Raji (cell line): ENCODE results near the gene TGIF1.

Source experiments
- POLR2A ChIP-seq: IDR thresholded peaks from 2 replicates; pipeline ENCODE4 v1.6.1; 2011; ENCODE audit warnings: low read depth, low read length, control low read depth; ENCODE audit not compliant: insufficient read depth

TGIF1 gene

DNA sequence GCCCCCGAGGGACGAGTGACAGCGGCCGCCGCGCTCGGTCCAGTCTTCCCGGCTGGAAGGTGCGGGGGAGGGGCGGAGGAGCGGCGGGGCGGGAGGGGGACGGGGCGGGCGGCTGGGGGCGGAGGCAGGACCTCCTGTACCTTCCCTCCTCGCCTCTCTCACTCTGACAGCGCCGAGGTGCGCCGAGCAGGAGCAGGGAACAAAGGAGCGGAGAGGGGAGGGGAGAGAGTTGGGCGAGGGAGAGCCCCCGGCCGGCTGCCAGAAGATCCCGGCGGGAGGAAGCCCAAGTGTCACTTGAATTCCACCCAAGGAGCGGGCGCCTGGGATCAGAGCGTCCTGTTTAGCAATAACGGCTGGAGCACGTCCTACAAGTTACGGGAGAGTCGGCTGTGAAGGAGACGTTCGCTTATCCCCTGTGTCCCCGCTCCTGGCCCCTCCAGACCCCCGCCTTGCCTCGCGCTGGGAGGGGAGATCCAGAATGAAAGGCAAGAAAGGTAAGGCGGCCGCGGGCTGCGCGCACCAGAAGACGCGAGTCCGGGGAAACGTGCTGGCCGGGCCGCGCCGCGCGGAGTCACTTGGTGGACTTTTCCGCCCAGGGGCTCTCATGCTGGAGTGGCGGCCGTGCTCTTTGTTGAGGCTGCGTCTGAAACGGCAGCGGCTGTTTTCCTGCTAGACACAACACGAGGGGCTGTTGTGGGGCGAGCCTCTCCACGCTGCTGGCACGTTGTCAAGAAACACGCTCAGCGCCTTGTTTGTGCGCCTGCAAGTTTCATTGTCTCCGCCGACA, at the start of gene TGIF1:
Gene TGIF1 (plus strand): TSS at position 161 of the 787 bp plus-strand sequence. CDS start 318 bp downstream, at position 479.
- no peak for TF ChIP-seq POLR2A

DNA sequence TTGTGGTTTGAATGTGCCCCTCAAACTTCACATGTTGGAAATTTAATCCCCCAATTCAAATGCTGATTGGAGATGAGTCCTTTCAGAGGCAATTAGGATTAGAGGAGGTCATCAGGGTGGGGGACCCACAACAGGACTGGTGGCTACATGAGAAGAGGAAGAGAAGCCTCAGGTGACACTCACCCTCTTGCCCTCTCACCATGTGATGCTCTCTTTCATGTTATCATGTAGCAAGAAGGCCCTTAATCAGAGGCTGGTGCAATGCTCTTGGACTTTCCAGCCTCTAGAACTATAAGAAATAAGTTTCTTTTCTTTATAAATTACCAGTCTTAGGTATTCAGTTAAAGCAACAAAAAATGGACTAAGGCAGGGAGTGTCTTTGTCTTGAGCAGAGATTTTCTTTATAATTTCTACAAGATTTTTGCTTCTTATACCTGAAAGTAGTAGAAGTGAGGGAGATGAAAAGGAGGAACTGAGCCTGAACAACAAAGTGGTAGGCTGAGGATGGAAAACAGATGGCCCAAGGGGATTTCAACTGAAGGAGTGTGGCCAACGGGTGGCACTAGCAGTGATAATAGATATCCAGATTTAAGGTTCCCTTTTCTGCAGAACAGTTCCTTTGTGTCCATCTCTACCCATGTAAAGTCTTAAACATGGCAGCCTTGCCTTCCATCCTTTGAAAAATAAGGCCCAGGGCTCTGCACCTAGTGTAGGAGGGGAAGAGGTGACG, 49.2 kb upstream of the TGIF1 start:
- no peak for TF ChIP-seq POLR2A

DNA sequence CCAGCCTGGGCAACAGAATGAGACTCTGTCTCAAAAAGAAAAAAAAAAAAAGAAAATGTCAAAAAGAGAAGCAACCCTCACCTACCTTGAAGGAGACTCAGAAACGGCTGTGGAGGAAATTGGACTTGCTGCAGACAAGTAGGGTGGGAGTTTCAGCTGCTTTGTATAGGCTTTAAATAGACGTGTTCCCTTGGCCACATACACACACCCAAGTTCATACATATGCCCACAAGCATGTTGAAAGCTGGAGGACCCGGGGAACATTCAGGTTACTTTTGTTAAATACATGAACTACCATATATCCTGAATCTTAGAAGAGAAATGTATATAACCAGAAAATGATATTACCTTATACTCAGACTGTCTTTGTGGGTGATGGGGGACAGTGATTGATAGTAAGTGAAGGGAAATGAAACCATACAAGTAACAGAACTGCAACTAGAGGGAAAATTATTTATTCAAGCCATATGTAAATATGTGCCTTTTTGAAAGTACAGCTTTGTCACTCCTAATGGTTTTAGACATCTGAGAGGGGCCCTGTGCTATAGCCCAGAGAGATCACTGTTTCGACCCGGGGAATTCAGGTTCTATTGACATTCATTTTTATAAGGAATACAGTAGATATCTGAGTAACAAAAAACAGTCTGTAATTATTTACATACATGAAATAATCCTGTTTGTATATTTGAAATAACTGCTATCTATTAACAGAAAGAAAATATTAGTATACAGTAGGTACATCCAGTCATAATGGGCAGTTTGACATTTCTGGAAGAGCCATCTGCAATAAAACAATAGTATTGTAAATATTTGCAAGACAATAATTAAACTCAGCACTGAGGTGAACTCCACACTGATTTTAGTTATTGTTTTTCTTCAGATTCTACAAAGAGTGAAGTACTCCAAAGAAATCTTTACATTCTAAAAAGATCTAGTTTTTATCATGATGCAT, 48.0 kb upstream of the TGIF1 start:
- TF ChIP-seq POLR2A: no peak

- TF ChIP-seq POLR2A: no peak
Measured at GRCh38 chr18:3402982-3403451, 47.0 kb upstream of the TGIF1 start.

GRCh38 chr18:3405713-3406112, 44.3 kb upstream of the TGIF1 start:
- TF ChIP-seq POLR2A: no peak

GRCh38 chr18:3408107-3408506, 41.9 kb upstream of the TGIF1 start:
- TF ChIP-seq POLR2A: no peak

- TF ChIP-seq POLR2A: no peak
Measured at GRCh38 chr18:3409811-3410210, 40.2 kb upstream of the TGIF1 start.

DNA sequence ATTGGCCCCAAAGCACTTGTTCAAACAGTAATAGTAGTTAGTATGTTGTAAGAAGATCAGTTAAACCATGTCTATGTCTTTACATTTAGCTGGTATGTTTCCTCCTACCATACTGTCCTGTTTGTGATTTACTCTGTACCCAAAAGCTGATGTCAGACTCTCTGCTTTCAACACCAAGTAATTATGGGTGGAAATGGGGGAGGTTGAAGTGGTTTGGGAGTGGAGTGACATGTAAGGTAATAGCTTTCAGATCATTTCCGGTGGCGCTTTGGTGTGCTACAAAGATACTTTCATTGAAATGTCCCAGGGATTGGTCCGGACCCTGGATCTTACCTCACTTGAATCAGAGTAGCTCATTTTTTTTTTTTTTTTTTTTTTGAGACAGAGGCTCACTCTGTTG, 39.7 kb upstream of the TGIF1 start:
- TF ChIP-seq POLR2A: no peak

- TF ChIP-seq POLR2A: no peak
Measured at GRCh38 chr18:3411327-3411726, 38.6 kb upstream of the TGIF1 start.

- no peak for TF ChIP-seq POLR2A
Measured at GRCh38 chr18:3411854-3412268, 38.1 kb upstream of the TGIF1 start.

DNA sequence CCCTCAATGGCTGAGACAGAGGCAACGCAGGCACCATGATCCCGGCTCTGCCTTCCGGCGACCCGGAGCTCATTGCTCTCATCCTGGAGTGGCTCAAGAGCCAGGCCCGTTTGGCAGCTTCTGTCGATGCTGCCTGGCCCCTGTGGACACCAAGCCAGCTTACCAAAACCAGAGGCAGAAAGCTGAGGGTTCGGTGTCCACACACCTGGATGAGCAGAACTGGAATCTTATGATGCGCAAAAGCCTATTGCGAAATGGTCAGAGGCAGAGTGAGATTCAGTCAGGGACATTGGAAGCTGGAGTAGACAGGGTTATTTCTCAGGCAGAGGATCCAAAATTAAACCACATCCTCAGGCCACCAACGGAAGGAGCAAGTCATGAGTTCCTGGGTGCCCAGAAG, 34.9 kb upstream of the TGIF1 start:
- no peak for TF ChIP-seq POLR2A

- TF ChIP-seq POLR2A: no peak
Measured at GRCh38 chr18:3418083-3418482, 31.9 kb upstream of the TGIF1 start.

DNA sequence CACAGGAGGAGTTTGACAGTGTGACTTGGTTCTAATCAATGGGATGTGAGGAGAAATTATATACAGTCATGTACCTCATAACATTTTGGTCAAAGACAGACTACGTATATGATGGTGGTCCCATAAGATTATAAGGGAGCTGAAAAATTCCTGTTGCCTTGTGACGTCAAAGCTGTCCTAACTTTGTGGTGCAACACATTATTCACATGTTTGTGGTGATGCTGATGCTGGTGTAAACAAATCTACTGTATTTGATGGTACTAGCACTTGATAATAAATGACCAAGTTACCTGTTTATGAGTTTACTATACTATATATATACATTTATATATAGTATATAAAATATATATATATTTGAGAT, 29.1 kb upstream of the TGIF1 start:
- TF ChIP-seq POLR2A: no peak

DNA sequence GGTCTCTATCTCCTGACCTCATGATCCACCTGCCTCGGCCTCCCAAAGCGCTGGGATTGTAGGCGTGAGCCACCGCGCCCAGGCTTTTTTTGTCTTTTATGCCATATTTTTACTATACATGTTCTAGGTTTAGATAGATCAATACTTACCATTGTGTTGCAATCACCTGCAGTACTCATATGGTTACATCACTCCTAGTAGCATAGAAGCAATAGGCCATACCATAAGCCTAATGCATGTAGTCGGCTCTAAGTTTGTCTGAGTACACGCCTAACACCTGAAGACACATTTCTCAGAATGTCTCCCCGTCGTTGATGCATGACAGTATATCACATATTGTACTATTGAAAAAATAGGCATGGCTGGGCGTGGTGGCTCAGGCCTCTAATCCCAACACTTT, 27.1 kb upstream of the TGIF1 start:
- TF ChIP-seq POLR2A: no peak

DNA sequence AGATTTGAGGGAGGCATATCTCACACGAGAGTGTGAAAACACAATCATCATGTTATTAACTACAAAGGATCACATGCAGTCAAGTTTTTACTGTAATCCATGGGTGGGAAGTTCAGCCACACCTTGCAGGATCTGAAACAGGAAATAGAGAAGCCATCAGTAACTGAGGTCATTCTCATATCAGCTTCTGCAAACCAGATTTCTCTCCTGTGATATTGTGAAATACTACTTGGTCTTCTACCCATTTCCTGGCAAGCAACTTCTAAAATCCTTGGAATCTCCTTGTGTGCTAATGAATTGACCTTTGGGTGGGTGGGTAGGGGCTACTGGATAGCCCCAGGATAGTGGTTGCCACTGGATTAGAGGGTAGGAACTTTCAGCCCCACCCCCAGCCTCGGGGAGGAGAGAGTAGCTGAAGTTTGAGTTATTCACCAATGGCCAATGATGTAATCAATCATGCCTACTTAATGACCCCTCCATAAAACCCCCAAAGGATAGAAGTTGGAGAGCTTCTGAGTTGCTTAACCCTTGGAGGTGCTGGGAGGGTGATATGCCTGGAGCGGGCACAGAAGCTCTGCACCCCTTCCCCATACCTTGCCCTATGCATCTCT, 25.6 kb upstream of the TGIF1 start:
- TF ChIP-seq POLR2A: no peak
